MM.1S (cell line): Measurements from ENCODE around the gene RNFT2.

ENCODE experiments used
- DNase-seq: peaks from one replicate; pipeline ENCODE4 v3.0.0-alpha.2; 2015
- H2AFZ ChIP-seq: fragments of 300-600 bp; sonication (generic); 2 replicates; pipeline ENCODE4 v1.6.0; 2016; ENCODE audit warnings: antibody characterized with exemption, low read length
- H3F3A ChIP-seq: fragments of 300-600 bp; sonication (generic); 2 replicates; pipeline ENCODE4 v1.6.1; 2016; ENCODE audit warnings: mild to moderate bottlenecking, antibody characterized with exemption, low read length, moderate library complexity, mixed read lengths; ENCODE audit not compliant: insufficient read depth
- H3K27ac ChIP-seq: fragments of 300-600 bp; sonication (generic); 2 replicates; pipeline ENCODE4 v1.5.1; 2016; ENCODE audit warnings: mild to moderate bottlenecking, low read length
- H3K27me3 ChIP-seq: fragments of 300-600 bp; sonication (generic); replicated peaks from 2 replicates; pipeline ENCODE4 v1.6.0; 2016; ENCODE audit warnings: low read length; ENCODE audit not compliant: insufficient read depth
- H3K36me3 ChIP-seq: fragments of 300-600 bp; sonication (generic); replicated peaks from 2 replicates; pipeline ENCODE4 v1.6.1; 2016; ENCODE audit warnings: mild to moderate bottlenecking, low read length, mixed read lengths; ENCODE audit not compliant: insufficient read depth
- H3K4me1 ChIP-seq: fragments of 300-600 bp; sonication (generic); 2 replicates; pipeline ENCODE4 v1.6.1; 2016; ENCODE audit warnings: low read length, mixed read lengths
- H3K4me2 ChIP-seq: fragments of 300-600 bp; sonication (generic); 2 replicates; pipeline ENCODE4 v1.6.0; 2016; ENCODE audit warnings: low read depth, low read length
- H3K4me3 ChIP-seq: fragments of 300-600 bp; sonication (generic); 2 replicates; pipeline ENCODE4 v1.5.1; 2016; ENCODE audit warnings: low read length, mixed read lengths
- H3K79me2 ChIP-seq: fragments of 300-600 bp; sonication (generic); 2 replicates; pipeline ENCODE4 v1.6.1; 2016; ENCODE audit warnings: mixed run types, low read length, mixed read lengths
- H3K9ac ChIP-seq: fragments of 300-600 bp; sonication (generic); 2 replicates; pipeline ENCODE4 v1.6.1; 2016; ENCODE audit warnings: low read length, mixed read lengths
- H3K9me2 ChIP-seq: fragments of 300-600 bp; sonication (generic); replicated peaks from 2 replicates; pipeline ENCODE4 v1.6.1; 2016; ENCODE audit warnings: mild to moderate bottlenecking, low read length, mixed read lengths; ENCODE audit not compliant: insufficient read depth
- H3K9me3 ChIP-seq: fragments of 300-600 bp; sonication (generic); replicated peaks from 2 replicates; pipeline ENCODE4 v1.6.1; 2016; ENCODE audit warnings: mild to moderate bottlenecking, low read length, mixed read lengths; ENCODE audit not compliant: insufficient read depth
- H4K20me1 ChIP-seq: fragments of 300-600 bp; sonication (generic); 2 replicates; pipeline ENCODE4 v1.6.1; 2016; ENCODE audit warnings: mild to moderate bottlenecking, low read length, moderate library complexity, mixed read lengths; ENCODE audit not compliant: insufficient read depth
- CTCF ChIP-seq: fragments of 300-600 bp; sonication (generic); IDR thresholded peaks from 2 replicates; pipeline ENCODE4 v1.5.1; 2016; ENCODE audit warnings: antibody characterized with exemption, low read length, mixed read lengths
- EZH2 ChIP-seq: fragments of 300-600 bp; sonication (generic); optimal IDR thresholded peaks from 2 replicates; pipeline ENCODE3; 2017; ENCODE audit warnings: low read depth, mild to moderate bottlenecking, antibody characterized with exemption, low read length, mixed read lengths
- EZH2phosphoT487 ChIP-seq: fragments of 300-600 bp; sonication (generic); IDR thresholded peaks from 2 replicates; pipeline ENCODE4 v1.6.1; 2018; ENCODE audit warnings: antibody characterized with exemption, low read length

RNFT2 gene

GRCh38 chr12:116870306-116870705, 132.2 kb downstream of the RNFT2 start:
- Histone ChIP-seq H3K36me3 (no peaks in the 10 kb centered on the region), H3K4me3 (no peak overlapping the region), H4K20me1 (no peaks in the 10 kb centered on the region), H3K79me2 (no peaks in the 10 kb centered on the region), H3K9me3 (no peaks in the 10 kb centered on the region), H2AFZ (no peak overlapping the region), H3K27me3 (no peaks in the 10 kb centered on the region), H3F3A (no peaks in the 10 kb centered on the region), H3K9ac (no peak overlapping the region), H3K4me1 (no peaks in the 10 kb centered on the region), H3K9me2 (no peaks in the 10 kb centered on the region), H3K27ac (no peak overlapping the region), H3K4me2 (no peak overlapping the region)
- TF ChIP-seq EZH2 (no peak), EZH2phosphoT487 (no peak), CTCF (no peak)
- no peak for DNase-seq

- no peak for DNase-seq
- no peak overlapping the region for H2AFZ ChIP-seq
- H3K79me2 ChIP-seq, result no peaks in the 10 kb centered on the region
- no peak overlapping the region for H3K27ac ChIP-seq
- no peaks in the 10 kb centered on the region for H3K9me2 ChIP-seq
- no peaks in the 10 kb centered on the region for H3K9me3 ChIP-seq
- no peaks in the 10 kb centered on the region for H3K4me1 ChIP-seq
- no peaks in the 10 kb centered on the region for H3K27me3 ChIP-seq
- H3K9ac ChIP-seq, result no peak overlapping the region
- no peaks in the 10 kb centered on the region for H3F3A ChIP-seq
- H3K4me3 ChIP-seq, result no peak overlapping the region
- H3K4me2 ChIP-seq, result no peak overlapping the region
- no peaks in the 10 kb centered on the region for H3K36me3 ChIP-seq
- H4K20me1 ChIP-seq, result no peaks in the 10 kb centered on the region
- TF ChIP-seq CTCF, result no peak
- TF ChIP-seq EZH2, result no peak
- TF ChIP-seq EZH2phosphoT487, result no peak
Measured at GRCh38 chr12:116874324-116874995, 136.3 kb downstream of the RNFT2 start.

- H3K4me1 ChIP-seq, result no peaks in the 10 kb centered on the region
- no peaks in the 10 kb centered on the region for H3F3A ChIP-seq
- H3K9me2 ChIP-seq, result no peaks in the 10 kb centered on the region
- no peak for DNase-seq
- no peak overlapping the region for H3K9ac ChIP-seq
- no peak overlapping the region for H2AFZ ChIP-seq
- H3K4me2 ChIP-seq, result no peak overlapping the region
- no peak overlapping the region for H3K27ac ChIP-seq
- TF ChIP-seq CTCF (no peak), EZH2 (no peak), EZH2phosphoT487 (no peak)
- peaks cover 5% of the 10 kb centered on the region for H3K27me3 ChIP-seq
- H3K9me3 ChIP-seq, result no peaks in the 10 kb centered on the region
- no peaks in the 10 kb centered on the region for H4K20me1 ChIP-seq
- H3K4me3 ChIP-seq, result no peak overlapping the region
- no peaks in the 10 kb centered on the region for H3K36me3 ChIP-seq
- no peaks in the 10 kb centered on the region for H3K79me2 ChIP-seq
Measured at GRCh38 chr12:116876151-116876869, 138.2 kb downstream of the RNFT2 start.
